ENCODE data around the gene SPIRE1.
A peak's percentile ranks its signal among the peaks of the same experiment; 100 is the strongest.
"Not testable (repeated sequence)": the region's sequence is repeated elsewhere in the genome, so short reads cannot be mapped to it uniquely, and the experiment has no call there.

Gene SPIRE1

DNA sequence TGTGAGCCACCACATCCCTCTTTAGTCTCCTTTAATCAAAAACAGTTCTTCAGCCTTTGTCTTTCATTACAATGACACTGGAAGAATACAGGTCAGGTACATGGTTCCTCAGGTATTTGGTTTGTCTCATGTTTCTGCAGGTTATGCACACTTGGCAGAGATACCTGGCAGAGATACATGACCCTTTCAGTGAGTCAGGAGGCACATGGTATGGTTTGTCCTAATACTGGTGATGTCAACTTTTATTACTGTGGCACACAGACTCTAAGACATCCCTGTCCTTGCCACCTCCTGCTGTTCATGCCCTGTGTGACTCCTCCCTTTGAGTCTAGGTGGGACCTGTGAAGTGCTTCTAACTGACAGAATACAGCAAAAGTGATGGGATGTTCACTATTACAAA, 58.4 kb downstream of the SPIRE1 start:
- no peak for DNase-seq (ENCODE audit: low read depth, low spot score)

DNA sequence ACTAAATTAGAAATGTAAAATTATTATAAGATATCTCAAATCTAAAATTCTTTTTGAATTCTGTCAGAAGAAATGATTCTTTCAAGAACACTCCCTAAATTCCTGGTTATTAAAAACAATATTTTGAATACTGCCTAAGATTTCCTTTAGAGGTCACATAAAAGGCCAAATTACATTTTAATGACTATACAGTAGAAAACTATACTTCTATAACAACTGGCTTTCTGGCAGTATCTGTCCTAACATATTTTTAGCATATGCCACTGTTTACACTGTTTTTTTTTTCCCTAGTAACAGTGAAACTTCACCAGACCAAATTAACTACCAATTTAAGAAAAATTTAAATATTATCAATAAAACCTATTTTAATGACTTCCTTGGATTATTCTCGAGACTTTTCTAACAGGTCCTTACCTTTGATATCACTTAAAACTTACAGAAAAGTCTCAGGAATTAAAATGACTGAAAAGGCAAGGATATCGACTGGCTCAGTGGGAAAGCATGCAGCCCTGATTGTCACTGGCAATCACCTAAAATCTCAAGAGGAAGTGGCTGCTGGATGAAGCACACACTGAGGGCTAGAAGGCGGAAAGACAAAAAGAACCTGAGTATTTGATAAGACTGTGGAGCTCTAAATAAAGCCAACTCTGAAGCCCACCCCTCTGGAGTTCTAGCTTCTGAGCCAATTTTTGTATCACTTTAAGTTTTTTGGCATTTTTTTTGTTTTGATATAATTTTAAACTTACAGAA, 59.6 kb downstream of the SPIRE1 start:
- DNase-seq (ENCODE audit: low read depth, low spot score), result peak; percentile 32

DNA sequence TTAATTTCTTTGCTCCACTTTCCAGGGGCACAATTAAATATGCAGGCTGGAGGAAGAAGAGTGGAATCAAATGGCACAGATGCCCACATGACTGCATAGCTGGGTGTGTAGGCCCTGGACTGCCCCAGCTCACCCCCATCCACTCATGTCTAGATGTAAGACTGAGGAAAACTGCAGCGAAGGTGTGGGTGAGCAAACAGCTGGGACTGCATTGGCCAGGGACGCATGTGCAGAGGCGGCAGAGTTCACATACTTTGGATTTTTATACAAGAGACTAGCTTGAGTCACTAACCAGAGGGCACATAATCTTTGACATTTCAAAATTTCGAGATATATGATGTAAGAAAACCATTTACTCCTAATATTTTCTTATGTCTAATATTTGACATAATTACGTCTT, 60.1 kb downstream of the SPIRE1 start:
- peak; percentile 85 for DNase-seq (ENCODE audit: low read depth, low spot score)

DNA sequence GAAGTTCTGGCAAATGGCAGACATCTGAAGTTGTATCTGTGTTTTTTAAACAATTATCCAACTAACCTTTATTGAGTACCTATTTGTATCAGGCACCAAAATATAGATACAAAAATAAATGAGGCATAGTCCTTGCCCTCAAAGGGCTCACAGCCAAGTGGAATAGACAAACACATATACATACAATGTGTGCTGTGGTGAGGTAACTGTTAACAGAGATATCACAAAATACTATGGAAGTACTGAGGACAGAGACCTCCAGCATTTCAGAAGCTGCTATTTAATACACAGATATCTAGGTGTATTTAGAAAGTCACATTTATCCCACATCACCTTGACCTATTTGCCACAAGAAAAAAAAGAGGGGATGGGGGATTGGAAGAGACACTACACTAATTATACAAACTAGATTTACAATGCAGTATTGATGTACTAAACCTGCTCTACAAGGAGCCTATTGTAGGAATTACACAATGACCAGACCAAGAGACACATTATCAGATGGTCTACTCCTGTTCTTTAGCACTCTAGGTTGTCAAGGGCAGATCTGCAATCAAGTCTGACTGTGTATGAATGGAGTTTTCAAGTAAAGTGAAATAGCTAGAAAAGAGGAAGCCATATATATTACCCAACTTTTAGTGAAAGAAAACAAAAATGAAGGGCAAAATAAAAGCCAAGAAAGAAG, 62.2 kb downstream of the SPIRE1 start:
- no peak for DNase-seq (ENCODE audit: low read depth, low spot score)

DNA sequence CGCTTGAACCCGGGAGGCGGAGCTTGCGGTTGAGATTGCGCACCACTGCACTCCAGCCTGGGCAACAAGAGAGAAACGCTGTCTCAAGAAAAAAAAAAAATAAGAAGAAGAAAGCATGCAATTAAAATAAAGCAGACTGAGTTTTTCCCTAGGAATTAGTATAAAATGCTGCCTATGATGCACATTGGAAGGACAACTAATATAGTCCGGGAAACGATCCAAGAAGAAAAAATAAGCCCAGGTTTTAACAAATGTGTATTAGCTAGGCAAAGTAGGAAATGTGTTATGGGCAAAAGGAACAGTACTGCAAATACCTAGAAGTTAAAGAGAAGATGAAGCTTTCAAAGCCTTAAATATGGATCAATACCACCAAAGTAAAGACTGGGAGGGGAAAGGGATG, 64.0 kb downstream of the SPIRE1 start:
- peak; percentile 33 for DNase-seq (ENCODE audit: low read depth, low spot score)

DNA sequence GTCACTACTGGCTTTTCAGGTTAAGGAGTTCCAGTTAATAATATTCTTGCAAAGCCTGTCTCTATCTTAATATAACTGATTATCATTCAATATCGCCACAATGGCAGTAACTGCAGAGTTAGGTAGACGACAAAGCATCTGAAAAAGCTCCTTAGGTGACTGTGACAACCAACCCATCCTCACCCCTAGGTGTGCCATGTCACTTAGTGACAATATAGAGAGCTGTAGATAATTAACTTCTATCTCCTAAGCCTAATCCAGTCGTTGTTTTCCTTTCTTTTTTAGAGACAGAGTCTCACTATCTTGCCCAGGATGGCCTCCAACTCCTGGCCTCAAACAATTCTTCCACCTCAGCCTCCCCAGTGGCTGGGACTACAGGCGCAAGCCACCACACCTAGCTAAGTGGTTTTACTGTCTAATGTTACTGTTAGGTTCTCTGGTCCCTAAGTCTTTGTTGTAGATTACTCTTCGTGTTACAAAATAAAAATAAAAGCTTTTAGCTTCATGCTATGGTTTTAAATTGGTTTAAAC, 65.2 kb downstream of the SPIRE1 start:
- DNase-seq (ENCODE audit: low read depth, low spot score), result no peak

DNA sequence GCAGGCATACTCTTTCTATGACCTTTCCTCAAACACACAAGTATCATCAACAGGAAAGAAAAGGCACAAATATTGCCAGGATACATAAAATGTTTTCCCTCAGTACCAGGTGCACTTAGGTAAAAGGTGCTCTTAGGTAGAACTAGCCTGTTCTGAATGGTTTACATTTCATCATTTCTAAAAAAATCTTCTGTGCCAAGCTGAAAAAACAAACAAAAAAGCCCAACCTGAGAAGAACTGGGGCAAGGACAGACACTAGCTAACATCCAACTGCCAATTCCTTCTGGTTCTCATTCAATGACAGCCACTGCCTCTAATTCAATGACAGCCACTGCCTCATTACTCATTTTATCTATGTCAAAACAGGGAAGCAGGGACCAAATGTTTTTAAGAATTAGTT, 68.5 kb downstream of the SPIRE1 start:
- no peak for DNase-seq (ENCODE audit: low read depth, low spot score)

DNA sequence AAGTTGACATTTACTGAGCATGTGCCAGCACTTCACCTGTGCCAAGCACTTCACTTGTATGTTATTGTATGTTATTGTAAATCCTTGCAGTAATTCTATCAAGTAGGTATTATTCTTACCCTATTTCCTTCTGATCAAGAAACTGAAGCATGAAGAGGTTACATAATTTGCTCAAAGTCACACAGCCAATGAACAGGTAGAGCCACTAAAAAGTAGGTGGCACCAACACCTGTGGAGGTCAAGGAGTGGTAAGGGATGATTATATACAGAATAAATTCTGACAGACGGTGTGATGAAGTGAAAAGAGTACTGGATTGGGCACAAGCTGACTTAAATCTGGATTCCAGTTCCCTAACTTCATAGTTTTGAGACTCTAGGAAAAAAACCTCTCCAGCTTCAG, 71.0 kb downstream of the SPIRE1 start:
- no peak for DNase-seq (ENCODE audit: low read depth, low spot score)

DNA sequence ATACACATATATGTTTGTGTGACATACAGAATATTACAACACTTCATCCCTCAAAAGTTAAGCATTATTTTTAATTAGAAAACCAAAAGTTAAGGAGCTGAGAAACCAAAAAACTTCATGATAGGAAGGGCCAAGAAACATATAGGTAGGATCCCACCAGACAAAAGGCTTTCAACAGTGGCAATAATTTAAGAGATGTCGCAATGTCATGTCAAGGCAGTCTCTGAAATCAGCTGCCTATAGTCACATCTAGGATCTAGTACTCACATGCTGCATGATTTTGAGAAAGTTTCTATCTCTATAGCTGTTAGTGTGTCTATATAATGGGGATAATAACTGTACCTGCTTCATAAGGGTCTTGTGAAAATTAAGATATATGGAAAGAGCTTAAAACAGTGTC, 72.7 kb downstream of the SPIRE1 start:
- DNase-seq (ENCODE audit: low read depth, low spot score), result no peak

DNA sequence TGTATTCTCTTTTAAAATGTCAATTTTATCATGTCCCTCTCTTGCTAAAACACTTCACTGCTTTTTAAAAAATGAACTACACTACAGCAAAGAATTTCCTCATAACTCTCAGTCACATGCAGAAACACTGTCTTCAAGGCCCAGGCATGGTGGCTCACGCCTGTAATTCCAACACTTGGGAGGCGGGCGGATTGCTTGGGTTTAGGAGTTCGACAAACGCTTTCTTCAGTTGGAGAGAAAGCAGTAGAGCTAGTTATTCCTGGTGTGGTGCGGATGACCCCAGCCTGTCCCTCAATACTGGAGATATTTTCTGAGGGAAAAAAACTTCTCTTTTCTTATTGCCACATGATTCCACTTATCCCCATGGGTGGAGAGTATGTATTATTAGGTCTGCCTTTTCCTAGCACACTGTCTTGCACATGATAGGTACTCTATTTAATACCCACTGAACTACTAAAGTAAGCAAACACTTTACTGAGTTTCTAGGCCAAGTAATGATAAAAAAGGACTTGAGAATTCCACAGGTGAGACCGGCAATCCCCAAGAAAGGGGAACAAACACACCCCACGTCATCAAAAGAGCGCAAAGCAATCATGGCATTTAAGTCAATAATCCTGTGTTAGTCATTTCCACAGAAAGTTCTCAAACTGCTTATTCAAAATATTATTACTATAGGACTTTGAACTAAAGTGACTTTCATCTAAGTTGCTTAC, 77.1 kb downstream of the SPIRE1 start:
- no peak for DNase-seq (ENCODE audit: low read depth, low spot score)

DNA sequence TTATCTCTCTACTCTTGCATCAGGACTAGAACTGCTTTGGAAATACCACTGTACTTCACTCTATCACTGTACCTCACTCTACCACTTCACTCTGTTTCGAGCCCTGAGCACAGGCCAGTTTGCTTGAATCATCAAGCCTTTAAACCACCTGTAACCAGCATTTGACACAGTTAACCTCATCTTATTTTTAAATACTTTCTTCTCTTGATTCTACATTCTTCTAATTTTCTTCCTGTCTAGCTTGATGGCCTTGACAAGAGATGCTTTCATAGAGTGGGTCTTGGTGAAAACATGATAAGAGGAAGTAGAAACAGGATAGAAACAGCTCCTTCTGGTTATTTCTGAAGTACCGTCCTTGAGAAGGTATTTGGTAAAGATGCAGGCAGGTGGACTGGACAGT, 78.1 kb downstream of the SPIRE1 start:
- DNase-seq (ENCODE audit: low read depth, low spot score), result no peak

DNA sequence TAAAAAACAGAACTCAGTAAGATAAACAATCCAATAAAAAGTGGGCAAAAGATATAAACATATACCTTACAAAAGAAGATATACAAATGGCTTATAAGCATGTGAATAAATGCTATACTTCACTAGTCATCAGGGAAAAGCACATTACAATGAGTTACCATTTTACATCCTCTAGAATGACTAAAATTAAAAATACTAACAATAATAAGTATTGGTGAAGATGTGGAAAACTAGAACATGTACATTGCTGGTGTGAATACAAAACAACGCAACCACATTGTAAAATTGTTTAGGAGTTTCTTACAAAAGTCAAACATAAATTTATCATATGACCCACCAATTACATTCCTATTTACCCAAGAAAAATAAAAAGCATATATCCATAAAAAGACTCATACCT, 80.1 kb downstream of the SPIRE1 start:
- DNase-seq (ENCODE audit: low read depth, low spot score), result no peak

DNA sequence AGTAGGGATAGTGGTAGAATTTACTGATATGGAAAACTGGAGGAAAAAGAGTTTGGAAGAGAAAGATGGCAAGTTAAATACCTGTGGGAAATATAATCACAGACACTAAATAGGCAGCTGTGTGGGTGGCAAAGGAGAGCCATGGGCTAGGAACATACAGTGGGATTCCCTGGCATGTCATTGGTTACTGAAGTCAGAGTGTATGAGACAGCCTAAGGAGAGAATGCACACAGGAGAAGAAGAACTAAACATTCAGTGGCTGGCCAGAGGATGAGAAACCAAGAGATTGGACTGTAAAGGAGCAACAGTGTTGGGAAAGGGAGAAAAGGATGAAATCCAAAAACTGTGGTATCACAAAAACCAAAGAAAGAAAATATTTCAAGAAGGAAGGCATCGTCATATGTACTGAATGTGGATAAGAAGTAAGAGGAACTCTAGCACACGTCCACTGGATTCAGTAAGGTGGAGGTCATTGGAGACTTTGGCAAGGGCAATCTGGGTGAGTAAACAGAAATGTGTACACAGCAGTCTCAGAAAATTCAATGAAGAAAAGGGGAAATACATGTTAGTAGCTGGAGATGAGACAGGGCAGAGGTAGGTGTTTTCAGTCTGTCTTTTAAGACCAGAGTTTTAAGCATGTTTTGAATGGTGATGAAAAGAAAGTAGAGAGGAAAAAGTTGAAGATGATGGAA, 83.3 kb downstream of the SPIRE1 start:
- no peak for DNase-seq (ENCODE audit: low read depth, low spot score)

DNA sequence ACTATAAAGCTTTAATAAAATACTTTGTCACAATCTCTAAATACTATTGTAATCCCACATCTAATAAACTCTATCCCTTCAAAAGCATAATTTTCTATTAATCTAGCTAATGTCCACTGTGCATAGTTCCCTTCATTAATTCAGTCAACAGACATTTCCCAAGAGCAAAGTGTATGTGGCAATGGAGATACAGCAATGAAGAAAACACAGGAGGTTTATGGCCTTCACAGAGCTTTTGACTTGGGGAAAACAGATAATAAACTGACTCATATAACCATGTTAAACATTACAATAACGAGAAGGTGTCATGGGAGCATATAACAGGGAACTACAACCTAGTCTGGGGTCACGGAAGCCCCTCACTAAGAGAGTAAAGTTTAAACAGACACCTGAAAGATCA, 86.3 kb downstream of the SPIRE1 start:
- DNase-seq (ENCODE audit: low read depth, low spot score), result no peak

DNA sequence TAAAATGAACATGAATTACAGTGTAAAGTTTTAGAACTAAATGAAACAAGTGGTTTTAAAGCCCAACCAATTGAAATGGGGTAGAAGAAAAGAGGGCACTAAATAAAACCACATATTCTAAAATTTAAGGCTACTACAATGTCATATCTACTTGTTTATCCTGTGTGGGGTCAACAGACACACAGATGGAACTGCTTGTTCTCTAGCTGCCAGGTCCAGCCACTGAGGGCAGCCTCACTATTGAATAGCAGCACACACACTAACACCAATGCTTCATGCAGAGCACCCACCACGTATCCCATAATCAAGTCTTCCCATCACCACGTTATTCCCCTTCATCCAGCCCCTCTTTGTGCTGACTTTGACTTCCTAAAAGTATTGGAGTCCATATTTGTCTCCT, 88.1 kb downstream of the SPIRE1 start:
- no peak for DNase-seq (ENCODE audit: low read depth, low spot score)

DNA sequence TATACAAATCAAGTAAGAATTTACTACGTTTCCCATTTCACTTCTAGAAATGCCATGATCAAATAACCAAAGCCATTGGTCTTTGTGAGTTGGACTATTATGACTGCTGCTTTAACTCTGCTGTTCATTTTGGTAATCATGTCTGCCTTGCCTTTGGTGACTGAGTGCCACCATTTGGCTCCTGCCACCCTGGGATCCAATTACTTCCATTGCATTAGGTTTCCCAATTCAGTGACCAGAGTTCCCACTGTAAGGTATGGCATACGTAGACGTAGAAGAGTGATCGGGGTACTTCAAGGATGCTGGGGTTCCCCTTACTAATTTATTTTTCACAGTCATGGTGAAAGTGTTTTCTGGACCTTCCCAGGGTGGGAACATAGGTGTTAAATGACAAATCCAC, 90.1 kb downstream of the SPIRE1 start:
- no peak for DNase-seq (ENCODE audit: low read depth, low spot score)

DNA sequence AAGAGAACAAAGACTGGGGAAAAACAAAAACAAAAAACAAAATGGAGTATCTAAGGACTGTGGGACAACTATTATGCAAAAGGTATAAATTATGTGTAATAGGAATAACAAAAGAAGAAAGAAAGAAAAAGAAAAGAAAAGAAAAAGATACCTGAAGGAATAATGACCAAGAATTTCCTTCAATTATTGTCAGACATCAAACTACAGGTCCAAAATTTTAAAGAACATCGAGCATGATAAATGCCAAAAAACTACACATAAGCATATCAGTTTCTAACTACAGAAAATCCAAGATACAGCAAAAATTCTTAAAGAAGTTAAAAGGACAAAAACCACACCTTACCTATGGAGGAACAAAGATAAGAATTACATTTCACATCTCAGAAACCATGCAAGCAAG, 93.0 kb downstream of the SPIRE1 start:
- no peak for DNase-seq (ENCODE audit: low read depth, low spot score)

DNA sequence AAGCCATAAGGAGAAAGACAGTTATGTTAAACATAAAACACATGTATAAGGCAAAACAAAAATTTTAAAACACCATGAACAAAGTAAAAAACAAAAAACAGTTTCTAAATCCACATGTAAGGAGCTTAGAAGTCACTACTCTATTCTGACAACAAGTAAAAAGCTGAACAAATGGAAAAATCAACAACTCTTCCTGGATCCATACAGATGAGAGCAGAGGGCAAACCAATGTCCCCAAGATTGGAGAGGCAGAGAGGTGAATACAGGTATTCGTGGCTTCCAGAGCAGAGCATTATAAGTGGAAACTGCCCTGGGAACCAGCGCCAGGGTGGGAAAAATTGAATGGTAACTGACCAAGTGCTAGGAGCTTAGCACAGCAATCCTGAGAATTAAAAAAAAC, 93.5 kb downstream of the SPIRE1 start:
- DNase-seq (ENCODE audit: low read depth, low spot score), result no peak

DNA sequence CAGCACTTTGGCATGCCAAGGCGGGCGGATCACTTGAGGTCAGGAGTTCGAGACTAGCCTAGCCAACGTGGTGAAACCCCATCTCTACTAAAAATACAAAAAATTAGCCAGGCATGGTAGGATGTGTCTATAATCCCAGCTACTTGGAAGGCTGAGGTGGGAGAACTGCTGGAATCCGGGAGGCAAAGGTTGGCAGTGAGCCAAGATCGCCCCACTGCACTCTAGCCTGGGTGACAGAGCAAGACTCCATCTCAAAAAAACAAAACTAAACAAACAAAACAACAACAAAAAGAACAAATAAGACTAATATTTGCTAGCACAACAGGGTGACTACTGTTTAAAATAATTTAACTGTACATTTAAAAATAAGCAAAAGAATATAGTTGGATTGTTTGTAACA, 97.3 kb downstream of the SPIRE1 start:
- not testable (repeated sequence) for DNase-seq (ENCODE audit: low read depth, low spot score)

DNA sequence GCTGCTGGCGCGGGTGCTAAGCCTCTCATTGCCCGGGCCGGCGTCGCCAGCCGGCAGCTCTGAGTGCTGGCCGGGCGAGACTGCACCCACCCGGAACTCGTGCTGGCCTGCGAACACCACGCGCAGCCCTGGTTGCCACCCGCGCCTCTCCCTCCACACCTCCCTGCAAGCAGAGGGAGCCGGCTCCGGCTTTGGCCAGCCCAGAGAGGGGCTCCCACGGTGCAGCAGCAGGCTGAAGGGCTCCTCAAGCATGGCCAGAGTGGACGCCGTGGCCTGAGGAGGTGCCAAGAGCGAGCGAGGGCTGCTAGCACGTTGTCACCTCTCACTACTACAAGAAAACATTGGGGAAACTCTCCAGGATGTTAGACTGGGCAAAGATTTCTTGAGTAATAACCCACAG, 98.6 kb downstream of the SPIRE1 start:
- no peak for DNase-seq (ENCODE audit: low read depth, low spot score)

DNA sequence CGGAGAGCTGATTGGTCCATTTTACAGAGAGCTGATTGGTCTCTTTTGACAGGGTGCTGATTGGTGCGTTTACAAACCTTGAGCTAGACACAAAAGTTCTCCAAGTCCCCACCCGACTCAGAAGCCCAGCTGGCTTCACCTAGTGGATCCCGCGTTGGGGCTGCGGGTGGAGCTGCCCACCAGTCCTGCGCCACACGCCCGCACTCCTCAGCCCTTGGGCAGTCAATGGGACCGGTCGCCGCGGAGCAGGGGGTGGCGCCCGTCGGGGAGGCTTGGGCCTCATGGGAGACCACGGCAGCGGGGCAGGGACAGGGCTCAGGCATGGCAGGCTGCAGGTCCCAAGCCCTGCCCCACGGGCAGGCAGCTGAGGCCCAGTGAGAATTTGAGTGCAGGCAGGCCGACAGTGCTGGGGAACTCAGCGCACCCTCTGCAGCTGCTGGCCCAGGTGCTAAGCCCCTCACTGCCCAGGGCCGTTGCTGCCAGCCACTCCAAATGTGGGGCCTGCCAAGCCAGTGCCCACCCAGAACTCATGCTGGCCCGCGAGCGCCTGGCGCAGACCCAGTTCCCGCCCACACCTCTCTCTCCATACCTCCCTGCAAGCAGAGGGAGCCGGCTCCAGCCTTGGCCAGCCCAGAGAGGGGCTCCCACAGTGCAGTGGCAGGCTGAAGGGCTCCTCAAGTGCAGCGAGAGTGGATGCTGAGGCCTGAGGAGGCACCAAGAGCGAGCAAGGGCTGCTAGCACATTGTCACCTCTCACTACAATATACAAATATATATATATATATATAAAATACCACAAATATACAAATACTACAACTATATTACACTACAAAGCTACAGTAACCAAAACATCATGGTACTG, 100.7 kb downstream of the SPIRE1 start:
- no peak for DNase-seq (ENCODE audit: low read depth, low spot score)
